Measurements from ENCODE around the gene TMED1. TPM values are rescaled to one million over a fixed set of nuclear protein-coding genes. Genes with fewer than 3 reads are reported as not detected.

Gene TMED1
- total and polyA plus RNA-seq, 2 donors (not counting 3 experiments of a cell fraction or from before 2014, with no cell fraction given) = 31.2 to 60.4 TPM

- CTCF ChIA-PET = interaction anchor here (1.6 to 2.0 kb wide), 3 partner anchors 40 to 53 kb away, joined by 4 to 6 read pairs (median 4); partner anchors contain the start of gene CARM1
- H3K27ac ChIP-seq (ENCODE audit: insufficient read depth, low read depth, low read length) = no peak overlapping the region
- no peak for DNase-seq (ENCODE audit: low read depth, low spot score)
- H3K4me2 ChIP-seq (ENCODE audit: insufficient read depth, low read length) = no peak overlapping the region
- no peaks in the 10 kb centered on the region for H3K9me1 ChIP-seq (replicated peaks; ENCODE audit: control insufficient read depth, extremely low read depth, insufficient read depth, low read length)
- H4K20me1 ChIP-seq (replicated peaks; ENCODE audit: control insufficient read depth, extremely low read depth, insufficient read depth, low read length) = no peaks in the 10 kb centered on the region
- dilution Hi-C loops (cut with MboI; ENCODE audit: extremely low pct_ligation_motif_present, low sequenced_read_pairs) = no loop called here
- H3K9ac ChIP-seq (replicated peaks; ENCODE audit: extremely low read depth, insufficient read depth, low read length) = no peak overlapping the region
- H3K4me3 ChIP-seq (replicated peaks in 1 of 3; ENCODE audit: insufficient read depth in 1 of 3, low read depth in 1 of 3, low read length in 3 of 3) = no peak overlapping the region
- H3K36me3 ChIP-seq (ENCODE audit: control insufficient read depth in 2 of 2, extremely low read depth in 1 of 2, insufficient read depth in 2 of 2, low read length in 2 of 2) = peaks cover 4 to 40% of the 10 kb centered on the region in 2 experiments
- no TSS peak for BruUV-seq (replicated peaks)
- POLR2A ChIA-PET = no interaction called here
- H2AFZ ChIP-seq (ENCODE audit: low read depth, low read length) = no peak overlapping the region
- intact Hi-C loops (cut with micrococcal nuclease) = no loop called here
- no peaks in the 10 kb centered on the region for H3K4me1 ChIP-seq (ENCODE audit: control insufficient read depth, extremely low read depth, insufficient read depth, low read length)
- no peaks in the 10 kb centered on the region for H3K27me3 ChIP-seq (ENCODE audit: control insufficient read depth in 2 of 2, insufficient read depth in 2 of 2, low read length in 2 of 2)
- H3K79me2 ChIP-seq (ENCODE audit: control insufficient read depth, insufficient read depth, low read length) = peaks cover 1% of the 10 kb centered on the region
- TF ChIP-seq MYC (IDR thresholded peaks at IDR 0.05; ENCODE audit: low read depth, low read length) (no peak), JUN (IDR thresholded peaks at IDR 0.05; ENCODE audit: borderline replicate concordance, insufficient read depth, insufficient read length, low read depth) (no peak), EZH2 (IDR thresholded peaks at IDR 0.05; ENCODE audit: borderline replicate concordance, low read depth, low read length, severe bottlenecking) (no peak), POLR2A (IDR thresholded peaks at IDR 0.05; ENCODE audit: low read depth, low read length) (no peak), FOS (IDR thresholded peaks at IDR 0.05; ENCODE audit: borderline replicate concordance, insufficient read depth, low read length) (no peak), GATA2 (IDR thresholded peaks at IDR 0.05; ENCODE audit: insufficient read depth, insufficient read length, low read depth, low read length) (no peak), MAX (IDR thresholded peaks at IDR 0.05; ENCODE audit: insufficient read depth, insufficient read length) (no peak), POLR2AphosphoS5 (IDR thresholded peaks at IDR 0.05; ENCODE audit: insufficient read depth, low read depth, low read length) (no peak)
- TF ChIP-seq, protein P1, sequence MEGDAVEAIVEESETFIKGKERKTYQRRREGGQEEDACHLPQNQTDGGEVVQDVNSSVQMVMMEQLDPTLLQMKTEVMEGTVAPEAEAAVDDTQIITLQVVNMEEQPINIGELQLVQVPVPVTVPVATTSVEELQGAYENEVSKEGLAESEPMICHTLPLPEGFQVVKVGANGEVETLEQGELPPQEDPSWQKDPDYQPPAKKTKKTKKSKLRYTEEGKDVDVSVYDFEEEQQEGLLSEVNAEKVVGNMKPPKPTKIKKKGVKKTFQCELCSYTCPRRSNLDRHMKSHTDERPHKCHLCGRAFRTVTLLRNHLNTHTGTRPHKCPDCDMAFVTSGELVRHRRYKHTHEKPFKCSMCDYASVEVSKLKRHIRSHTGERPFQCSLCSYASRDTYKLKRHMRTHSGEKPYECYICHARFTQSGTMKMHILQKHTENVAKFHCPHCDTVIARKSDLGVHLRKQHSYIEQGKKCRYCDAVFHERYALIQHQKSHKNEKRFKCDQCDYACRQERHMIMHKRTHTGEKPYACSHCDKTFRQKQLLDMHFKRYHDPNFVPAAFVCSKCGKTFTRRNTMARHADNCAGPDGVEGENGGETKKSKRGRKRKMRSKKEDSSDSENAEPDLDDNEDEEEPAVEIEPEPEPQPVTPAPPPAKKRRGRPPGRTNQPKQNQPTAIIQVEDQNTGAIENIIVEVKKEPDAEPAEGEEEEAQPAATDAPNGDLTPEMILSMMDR (IDR thresholded peaks at IDR 0.05; ENCODE audit: extremely low read depth in 1 of 2, insufficient read depth in 1 of 2, low read depth in 1 of 2, low read length in 2 of 2) = no peak
- FAIRE-seq = no peak
- H3K9me3 ChIP-seq (replicated peaks; ENCODE audit: control insufficient read depth, insufficient read depth, low read length) = no peaks in the 10 kb centered on the region
Observed at GRCh38 chr19:10818301-10819123, 17.5 kb downstream of the TMED1 start.

All from endothelial cell of umbilical vein (primary cell).